GM19023 (cell line): ENCODE data around the gene CHD6.

Experiments used
- ATAC-seq: cut with Tn5 transposase; IDR thresholded peaks from one replicate; pipeline ENCODE4 v1.9.1; 2021; ENCODE audit warnings: mild to moderate bottlenecking, moderate library complexity; ENCODE audit not compliant: unreplicated experiment

Gene CHD6

GRCh38 chr20:41436679-41437078 lies 181.5 kb downstream of the CHD6 start:
- no peak for ATAC-seq

DNA sequence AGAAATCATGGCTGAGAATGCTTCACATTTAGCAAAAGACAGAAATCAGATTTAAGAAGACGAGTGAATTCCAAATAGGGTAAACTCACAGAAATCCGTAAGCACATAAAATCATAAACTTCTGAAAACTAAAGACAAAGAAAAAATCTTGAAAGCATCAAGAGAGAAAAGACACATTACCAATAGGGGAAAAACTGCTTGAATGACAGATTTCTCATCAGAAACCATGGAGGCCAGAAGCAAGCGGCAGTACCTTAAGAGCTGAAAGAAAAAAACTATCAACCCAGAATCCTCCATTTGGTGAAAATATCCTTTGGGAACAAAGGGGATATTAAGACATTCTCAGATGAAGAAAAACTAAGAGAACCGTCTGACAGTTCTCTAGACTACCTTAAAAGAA lies 185.0 kb downstream of the CHD6 start:
- ATAC-seq, result no peak

- ATAC-seq, result no peak
These were observed 185.4 kb downstream of the CHD6 start for GRCh38 chr20:41432746-41433145.

- ATAC-seq, result no peak
These were observed 189.9 kb downstream of the CHD6 start for GRCh38 chr20:41428285-41428684.

- ATAC-seq, result no peak
These were observed 190.3 kb downstream of the CHD6 start for GRCh38 chr20:41427833-41428232.

- no peak for ATAC-seq
These were observed 191.2 kb downstream of the CHD6 start for GRCh38 chr20:41426976-41427375.

DNA sequence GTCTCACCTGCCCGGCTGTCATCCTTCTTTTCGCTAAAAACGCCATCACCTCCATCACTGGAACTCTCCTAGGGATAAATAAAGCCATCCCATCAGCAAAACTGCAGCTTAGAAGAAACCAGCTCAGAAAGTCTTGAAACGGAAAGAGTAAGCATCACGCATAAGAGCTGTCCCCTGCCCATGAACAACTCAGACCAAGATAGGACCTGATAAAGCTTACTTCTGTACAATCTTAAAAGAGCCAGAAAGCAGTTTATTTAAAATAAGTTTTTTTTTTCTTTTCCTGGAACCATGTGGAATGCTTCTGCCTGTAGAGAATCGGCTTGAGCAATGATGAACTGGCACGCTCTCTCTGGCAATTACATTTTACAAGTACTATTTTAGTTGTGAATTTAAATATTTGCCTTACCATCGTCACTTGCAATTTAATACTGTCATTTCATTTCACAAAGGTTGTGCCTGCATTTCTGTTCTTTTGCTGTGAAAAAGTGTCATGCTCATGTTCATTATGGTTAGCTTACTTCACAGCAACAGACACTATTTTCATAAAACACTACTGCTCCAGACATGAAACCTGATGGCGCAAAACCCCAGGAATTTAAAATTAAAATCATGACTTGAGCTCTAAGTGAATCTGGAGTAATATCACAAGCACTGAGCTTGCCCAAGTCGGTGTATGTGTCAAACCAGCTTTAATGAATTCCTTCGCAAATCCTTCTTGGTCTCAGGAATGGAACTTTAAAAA lies 191.9 kb downstream of the CHD6 start:
- no peak for ATAC-seq

DNA sequence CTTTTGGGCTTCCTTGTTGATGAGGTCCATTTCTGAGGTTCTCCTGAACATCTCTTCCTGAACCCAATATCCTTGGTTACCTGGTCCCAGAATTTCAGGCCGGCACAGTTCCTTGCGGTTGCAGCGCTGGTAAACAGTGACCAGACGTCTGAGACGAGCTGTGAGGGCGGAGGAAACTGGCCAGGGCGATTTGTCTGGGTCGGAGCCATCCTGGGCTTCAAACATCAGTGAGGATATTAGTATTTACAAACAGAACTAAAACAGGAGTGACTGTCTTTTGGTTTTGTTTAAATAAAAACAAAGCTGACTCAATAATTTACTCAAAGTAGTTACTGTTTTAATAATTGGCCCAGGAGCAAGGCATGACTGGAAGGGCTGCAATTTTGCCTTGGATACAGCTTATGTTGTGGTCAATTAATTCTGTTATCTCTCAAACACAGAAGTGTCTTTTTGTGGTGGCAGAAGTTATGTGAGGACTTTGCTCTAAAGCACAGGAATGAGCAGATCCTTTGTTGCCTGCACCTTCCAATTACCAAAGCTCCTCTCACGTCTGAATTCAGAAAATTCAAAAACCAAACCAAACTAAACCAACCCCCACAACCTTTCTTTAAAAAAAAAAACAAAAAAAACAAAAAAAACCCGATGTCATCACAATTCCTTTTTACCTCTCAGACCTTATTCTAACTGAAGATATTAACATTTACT lies 192.8 kb downstream of the CHD6 start:
- no peak for ATAC-seq

DNA sequence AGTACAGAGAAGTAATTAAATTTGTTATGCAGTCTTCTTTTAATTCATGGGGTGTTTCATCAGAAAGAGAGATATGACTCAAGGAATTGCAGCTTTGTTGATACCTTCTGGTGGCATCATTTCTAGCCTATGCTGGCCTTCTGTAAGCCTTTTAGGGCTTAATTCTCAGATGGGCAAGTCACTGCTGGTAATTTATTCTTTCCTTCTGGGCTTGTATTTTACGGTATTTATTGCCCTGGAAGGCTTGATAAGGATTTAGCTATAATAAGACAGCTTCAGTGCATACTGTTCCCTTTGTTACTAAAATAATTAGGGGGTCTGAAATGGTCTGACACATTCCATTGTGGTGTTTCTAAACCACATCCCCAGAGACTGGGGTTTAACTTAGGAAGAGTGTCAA lies 193.6 kb downstream of the CHD6 start:
- no peak for ATAC-seq

GRCh38 chr20:41424011-41424410 lies 194.2 kb downstream of the CHD6 start:
- ATAC-seq, result no peak

DNA sequence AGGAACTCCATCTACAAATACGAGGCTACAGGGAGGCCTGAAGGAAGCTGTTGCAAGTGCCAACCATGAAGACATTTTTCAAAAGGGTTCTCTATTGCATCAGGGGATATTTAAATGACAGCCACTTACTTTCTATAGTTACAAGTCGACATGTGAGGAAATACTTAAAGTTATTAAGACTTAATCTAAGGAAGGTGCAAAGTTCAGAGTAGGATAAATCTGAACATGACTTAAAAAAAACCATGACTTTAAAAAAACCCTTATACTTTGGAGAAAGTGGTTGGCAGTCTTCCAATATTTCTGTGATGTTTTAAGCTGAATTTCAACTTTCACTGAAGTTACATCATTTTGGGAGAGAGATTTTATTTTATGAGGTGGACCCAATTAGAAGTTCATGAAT lies 195.2 kb downstream of the CHD6 start:
- ATAC-seq, result no peak

- ATAC-seq, result no peak
These were observed 199.4 kb downstream of the CHD6 start for GRCh38 chr20:41418739-41419293.

DNA sequence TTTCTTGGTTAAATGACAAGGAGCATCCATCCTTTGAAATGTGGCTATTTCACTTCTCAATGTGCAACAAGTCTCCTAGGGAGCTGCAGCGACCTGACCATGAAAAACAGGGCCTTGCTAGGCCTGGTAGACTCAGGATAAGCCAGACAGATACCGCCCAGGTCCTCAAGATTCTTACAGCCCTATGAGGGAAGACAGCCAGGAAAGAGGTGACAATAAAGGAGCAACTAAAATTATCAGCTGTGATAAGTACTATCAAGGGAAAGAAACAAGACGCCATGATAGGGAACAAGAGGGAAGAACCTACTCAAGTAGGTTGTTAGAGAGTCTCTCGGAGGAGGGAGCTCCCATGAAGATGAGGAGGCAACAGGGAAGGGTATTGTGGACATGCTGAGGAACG lies 200.1 kb downstream of the CHD6 start:
- ATAC-seq, result no peak

- ATAC-seq, result no peak
These were observed 203.0 kb downstream of the CHD6 start for GRCh38 chr20:41415191-41415590.

DNA sequence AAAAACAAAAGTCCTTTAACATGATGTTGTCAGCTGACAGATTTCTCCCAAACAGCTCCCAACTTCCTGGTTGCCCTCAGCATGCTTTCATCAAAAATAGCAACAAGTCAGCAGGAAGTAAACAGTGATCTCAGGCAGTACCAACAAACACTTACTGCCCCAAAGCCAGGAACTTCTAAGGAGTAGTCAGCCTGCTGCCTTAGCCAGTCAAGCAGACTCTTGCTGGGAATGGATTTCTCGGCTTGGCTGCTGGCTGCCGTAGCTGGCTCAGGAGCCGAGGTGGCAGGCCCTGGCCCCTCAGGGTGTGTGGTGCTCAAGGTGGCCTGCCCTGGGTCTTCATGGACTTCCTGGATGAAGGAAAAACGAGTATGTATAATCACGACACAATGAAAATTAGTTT lies 205.0 kb downstream of the CHD6 start:
- ATAC-seq, result no peak

- ATAC-seq, result no peak
These were observed 205.7 kb downstream of the CHD6 start for GRCh38 chr20:41412324-41413120.

DNA sequence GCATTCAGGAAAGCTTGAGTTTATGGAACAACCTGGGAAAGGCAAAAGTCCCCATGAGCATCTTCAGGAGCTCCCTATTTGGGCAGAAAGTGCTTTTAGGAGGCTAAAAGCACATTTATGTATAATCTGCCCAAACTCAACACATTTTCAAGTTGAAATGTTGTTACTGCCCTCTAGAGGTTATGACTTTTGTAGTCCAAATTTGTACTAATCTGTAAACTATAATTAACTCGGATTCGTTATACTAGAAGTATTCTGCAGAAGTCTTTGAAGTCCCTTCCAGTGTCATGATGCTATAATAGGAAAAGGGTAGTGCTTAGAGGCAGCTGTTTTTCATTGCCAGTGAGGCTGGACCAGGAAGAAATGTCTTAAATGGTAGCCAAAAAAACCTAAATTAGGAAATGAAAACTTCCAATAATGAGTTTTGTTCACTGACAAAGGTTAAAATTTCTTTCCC lies 206.8 kb downstream of the CHD6 start:
- no peak for ATAC-seq

- no peak for ATAC-seq
These were observed 209.2 kb downstream of the CHD6 start for GRCh38 chr20:41408986-41409385.

- ATAC-seq, result peak; percentile 84
These were observed 209.9 kb downstream of the CHD6 start for GRCh38 chr20:41408156-41408794.

GRCh38 chr20:41407607-41408006 lies 210.6 kb downstream of the CHD6 start:
- ATAC-seq, result no peak

DNA sequence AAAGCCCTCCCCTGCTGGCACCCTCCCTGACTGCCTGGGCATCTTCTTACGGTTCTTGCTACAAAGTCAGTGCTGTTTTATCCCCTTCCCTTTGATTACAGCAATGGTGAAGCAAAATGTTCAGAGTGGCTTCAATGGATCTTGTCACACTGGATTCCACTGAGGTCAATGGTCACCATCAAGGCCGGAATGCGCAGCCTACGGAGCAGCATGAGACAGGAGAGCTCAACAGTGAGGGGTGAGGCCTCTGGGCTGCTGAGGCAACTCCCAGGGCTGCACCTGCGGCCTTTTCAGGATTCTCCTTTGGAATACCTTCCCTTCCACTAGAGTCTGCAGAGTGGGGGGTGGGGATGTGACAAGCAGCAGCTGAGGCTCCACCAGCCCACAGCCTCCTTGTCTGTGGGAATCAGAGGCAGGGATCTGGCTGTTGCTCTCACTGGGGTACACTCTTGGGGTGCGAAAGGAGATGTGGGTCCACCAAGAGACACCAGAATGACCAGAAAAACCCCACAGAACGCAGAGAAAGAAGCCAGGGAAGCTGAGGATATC lies 211.2 kb downstream of the CHD6 start:
- ATAC-seq, result no peak
